HG03135 (cell line): Measurements from ENCODE around the gene FN3K.

Experiments
- ATAC-seq: cut with Tn5 transposase; IDR thresholded peaks from one replicate; pipeline ENCODE4 v1.9.1; 2021; ENCODE audit warnings: mild to moderate bottlenecking, moderate library complexity; ENCODE audit not compliant: unreplicated experiment

Gene FN3K

GRCh38 chr17:82734987-82735866 is at the start of gene FN3K:
FN3K (plus strand) TSS chr17:82735615; CDS start chr17:82735637, 22 bp downstream.
- ATAC-seq, result no peak

GRCh38 chr17:82686366-82687324 is 48.8 kb upstream of the FN3K start:
- no peak for ATAC-seq

GRCh38 chr17:82687375-82687861 is 48.0 kb upstream of the FN3K start:
- ATAC-seq, result no peak

GRCh38 chr17:82687871-82688270 is 47.5 kb upstream of the FN3K start:
- ATAC-seq, result no peak

GRCh38 chr17:82689077-82689476 is 46.3 kb upstream of the FN3K start:
- ATAC-seq, result no peak

- ATAC-seq, result no peak
Measured at GRCh38 chr17:82690786-82691489, 44.5 kb upstream of the FN3K start.

GRCh38 chr17:82691714-82692113 is 43.7 kb upstream of the FN3K start:
- ATAC-seq, result no peak

GRCh38 chr17:82692268-82692667 is 43.1 kb upstream of the FN3K start:
- no peak for ATAC-seq

- no peak for ATAC-seq
Measured at GRCh38 chr17:82693168-82693867, 42.1 kb upstream of the FN3K start.

GRCh38 chr17:82694647-82695046 is 40.8 kb upstream of the FN3K start:
- ATAC-seq, result no peak

- ATAC-seq, result no peak
Measured at GRCh38 chr17:82696259-82696658, 39.2 kb upstream of the FN3K start.

GRCh38 chr17:82696916-82697807 is 38.3 kb upstream of the FN3K start:
- ATAC-seq, result no peak

GRCh38 chr17:82697808-82698064 is 37.7 kb upstream of the FN3K start:
- ATAC-seq, result no peak

GRCh38 chr17:82698065-82698973 is 37.1 kb upstream of the FN3K start, which contains the start of gene RAB40B:
RAB40B (minus strand) TSS chr17:82698698; CDS start chr17:82698596, 102 bp downstream.
- ATAC-seq, result peak; percentile 97

GRCh38 chr17:82698974-82699442 is 36.4 kb upstream of the FN3K start:
- ATAC-seq, result peak; percentile 23

GRCh38 chr17:82699551-82699950 is 35.9 kb upstream of the FN3K start:
- no peak for ATAC-seq

- no peak for ATAC-seq
Measured at GRCh38 chr17:82702231-82702927, 33.0 kb upstream of the FN3K start.
